ENCODE data around the gene DMD. TPM values are rescaled to one million over a fixed set of nuclear protein-coding genes. Genes with fewer than 3 reads are reported as not detected.

DMD gene
- polyA plus RNA-seq, 3 donors: 17.3 to 18.8 (median 18.0) TPM

DNA sequence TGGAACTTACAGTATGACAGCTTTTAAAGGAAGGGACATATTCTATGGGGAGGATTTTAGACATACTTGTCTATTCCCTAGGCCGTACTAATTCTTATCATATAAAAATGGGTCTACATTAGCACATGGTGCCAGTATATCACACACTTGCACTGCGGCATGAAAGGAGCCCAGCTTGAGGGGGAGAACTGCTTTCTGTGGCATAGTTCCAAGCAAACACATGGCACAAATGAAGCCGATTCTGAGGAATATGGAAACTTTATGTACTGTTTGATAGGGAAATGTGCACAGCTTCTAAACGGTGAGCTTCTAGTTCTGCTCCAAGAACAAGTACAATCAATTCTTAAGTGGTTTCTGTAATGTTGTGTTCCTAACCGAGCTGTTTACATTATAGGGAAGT lies 1463.9 kb downstream of the DMD start:
- DNase-seq (ENCODE audit: extremely low read depth in 1 of 11, low read depth in 9 of 11, low spot score in 4 of 11): no peak

- DNase-seq (ENCODE audit: extremely low read depth in 1 of 11, low read depth in 9 of 11, low spot score in 4 of 11): no peak
These were observed 1468.3 kb downstream of the DMD start for GRCh38 chrX:31743004-31743403.

DNA sequence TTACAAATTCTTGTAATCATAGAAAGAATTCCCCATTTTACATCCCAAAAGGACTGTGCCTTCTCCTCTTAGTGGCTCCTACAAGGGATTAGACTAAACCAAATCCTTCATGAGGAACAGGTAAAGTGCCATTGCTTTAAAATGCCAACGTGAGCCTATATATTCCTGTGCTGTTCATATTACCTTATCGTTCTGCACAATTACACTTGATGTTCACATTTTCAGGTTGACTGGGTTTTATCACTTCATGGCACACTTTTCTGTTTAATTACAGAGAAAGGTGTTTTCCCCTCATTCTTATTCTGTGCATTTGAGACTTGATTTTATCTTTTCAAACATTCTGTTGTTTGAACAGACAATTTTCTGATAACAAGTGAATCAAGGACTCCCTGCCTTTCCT lies 1493.9 kb downstream of the DMD start:
- DNase-seq (ENCODE audit: extremely low read depth in 1 of 11, low read depth in 9 of 11, low spot score in 4 of 11): peak in 1 of 11 donors; percentile 2

DNA sequence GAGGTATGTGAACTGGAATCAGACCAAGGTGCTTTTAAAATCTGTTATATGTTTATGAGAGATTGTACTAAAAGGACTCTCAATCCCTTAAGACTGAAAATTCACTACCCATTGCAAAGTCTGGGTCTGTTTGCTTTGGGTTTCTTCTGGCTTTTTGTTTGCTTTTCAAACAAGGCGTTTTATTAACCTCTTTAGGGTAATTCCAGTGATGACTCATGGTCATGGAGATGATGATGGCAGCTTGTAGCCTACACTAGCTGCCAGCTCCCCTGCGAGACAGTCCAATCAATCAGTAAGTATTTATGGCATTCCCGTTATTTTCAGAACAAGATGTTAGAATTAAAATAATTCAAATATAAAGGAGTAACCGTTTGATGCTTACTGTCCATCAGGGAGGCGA lies 1495.7 kb downstream of the DMD start:
- no peak for DNase-seq (ENCODE audit: extremely low read depth in 1 of 11, low read depth in 9 of 11, low spot score in 4 of 11)

DNA sequence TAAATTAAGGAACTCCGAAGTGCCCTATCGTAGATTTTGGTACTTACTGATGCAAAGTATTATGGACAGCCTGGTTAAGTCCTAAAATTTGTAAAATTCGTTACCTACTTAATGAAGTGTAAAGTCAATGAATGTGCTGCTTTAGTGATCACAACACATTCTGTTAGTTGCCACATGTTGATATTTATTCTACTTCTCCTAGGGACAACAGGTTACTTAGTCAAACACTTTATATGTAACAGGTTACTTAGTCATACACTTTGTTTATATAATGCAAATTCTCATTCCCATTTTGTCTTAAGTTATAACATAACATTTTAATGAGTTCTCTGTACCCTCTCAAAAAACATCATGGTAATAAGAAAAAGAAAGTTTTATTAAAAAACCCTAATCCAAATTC lies 1496.6 kb downstream of the DMD start:
- DNase-seq (ENCODE audit: extremely low read depth in 1 of 11, low read depth in 9 of 11, low spot score in 4 of 11): no peak

GRCh38 chrX:31713120-31713519 lies 1498.2 kb downstream of the DMD start:
- no peak for DNase-seq (ENCODE audit: extremely low read depth in 1 of 11, low read depth in 9 of 11, low spot score in 4 of 11)

GRCh38 chrX:31711166-31711565 lies 1500.2 kb downstream of the DMD start:
- DNase-seq (ENCODE audit: extremely low read depth in 1 of 11, low read depth in 9 of 11, low spot score in 4 of 11): no peak

GRCh38 chrX:31708116-31708515 lies 1503.2 kb downstream of the DMD start:
- no peak for DNase-seq (ENCODE audit: extremely low read depth in 1 of 11, low read depth in 9 of 11, low spot score in 4 of 11)

GRCh38 chrX:31706466-31706865 lies 1504.9 kb downstream of the DMD start:
- DNase-seq (ENCODE audit: extremely low read depth in 1 of 11, low read depth in 9 of 11, low spot score in 4 of 11): no peak

GRCh38 chrX:31705816-31706215 lies 1505.5 kb downstream of the DMD start:
- DNase-seq (ENCODE audit: extremely low read depth in 1 of 11, low read depth in 9 of 11, low spot score in 4 of 11): no peak

DNA sequence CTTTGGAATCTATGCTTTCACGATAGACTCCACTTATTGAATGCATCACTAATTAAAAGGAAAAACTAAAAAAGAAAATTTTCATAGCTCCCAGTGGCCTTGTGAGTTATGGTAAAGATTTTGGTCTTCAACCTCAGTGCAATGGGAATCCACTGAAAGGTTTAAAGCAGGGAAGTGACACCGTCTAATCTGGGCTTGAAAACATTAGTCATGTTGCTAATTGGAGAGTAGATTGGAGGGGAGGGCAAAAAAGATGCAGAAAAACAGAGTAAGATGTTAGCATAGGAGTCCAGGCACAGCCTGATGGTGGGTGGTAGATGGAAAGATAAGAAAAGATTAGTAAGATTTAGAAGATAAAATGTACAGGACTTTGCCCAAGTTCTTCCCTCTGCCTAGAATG lies 1506.4 kb downstream of the DMD start:
- DNase-seq (ENCODE audit: extremely low read depth in 1 of 11, low read depth in 9 of 11, low spot score in 4 of 11): no peak

DNA sequence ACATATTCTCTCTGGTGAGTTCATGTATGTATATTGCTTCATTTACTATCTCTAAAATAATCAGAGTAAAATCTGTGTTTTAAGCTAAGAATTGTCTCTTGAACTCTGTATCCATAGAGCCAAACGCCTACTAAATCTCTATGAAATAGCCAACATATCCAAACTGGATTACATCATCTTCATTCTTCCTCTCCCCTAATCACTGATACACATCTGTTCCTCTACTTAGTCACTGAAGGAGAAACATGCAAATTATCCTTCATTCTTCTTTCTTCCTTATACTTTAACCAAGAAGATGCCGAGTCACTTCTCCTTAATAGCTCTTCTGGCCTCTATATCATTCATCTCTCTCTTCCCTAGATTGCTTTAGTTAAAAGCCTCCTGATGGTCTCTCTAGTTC lies 1509.1 kb downstream of the DMD start:
- DNase-seq (ENCODE audit: extremely low read depth in 1 of 11, low read depth in 9 of 11, low spot score in 4 of 11): no peak

DNA sequence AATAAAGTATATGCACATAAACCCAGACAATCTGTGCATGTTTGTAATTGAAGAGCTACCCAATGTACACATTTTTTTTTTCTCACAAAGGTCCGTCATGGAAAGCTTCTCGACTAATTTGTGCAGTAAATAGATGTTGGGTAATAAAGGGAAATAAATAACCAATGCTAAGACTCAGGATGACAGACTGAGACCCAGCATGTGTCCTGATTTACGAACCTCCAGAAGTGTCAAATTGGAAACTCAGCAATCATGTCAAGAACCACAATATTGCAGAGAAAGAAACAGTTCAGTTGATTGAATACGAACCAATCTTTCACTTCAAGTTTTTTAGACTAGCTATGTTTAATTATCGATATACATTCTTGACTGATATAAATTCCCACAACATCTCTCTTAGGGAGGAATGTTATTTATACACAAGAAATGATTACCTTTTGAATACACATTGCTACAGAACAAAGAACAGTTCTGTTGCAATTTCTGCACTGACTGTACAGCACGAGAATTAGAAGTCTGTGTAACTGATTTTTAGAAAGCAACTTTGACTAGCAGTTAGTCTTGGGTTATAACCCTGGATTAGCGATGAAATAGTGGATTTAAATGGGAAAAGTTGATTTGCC lies 1513.9 kb downstream of the DMD start:
- DNase-seq (ENCODE audit: extremely low read depth in 1 of 11, low read depth in 9 of 11, low spot score in 4 of 11): no peak

DNA sequence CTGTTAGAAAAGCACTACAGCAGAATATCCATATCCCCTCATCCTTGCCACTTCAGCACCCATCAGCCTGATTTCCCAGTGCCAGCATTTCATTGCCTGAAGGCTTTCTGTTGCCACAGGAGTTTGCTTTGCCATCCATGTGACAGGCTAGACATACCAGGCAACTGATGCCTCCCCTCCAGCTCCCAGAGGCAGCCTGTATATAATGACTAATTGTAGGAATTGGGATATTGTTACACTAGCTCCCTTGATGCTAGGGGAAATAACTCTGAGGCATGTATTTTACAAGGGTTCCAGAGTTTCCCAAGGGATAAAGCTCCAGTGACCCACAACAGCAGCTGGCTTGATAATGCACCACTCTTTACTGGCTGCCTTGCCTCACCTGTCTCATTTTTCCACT lies 1531.5 kb downstream of the DMD start:
- peak in 1 of 11 donors; percentile 0 for DNase-seq (ENCODE audit: extremely low read depth in 1 of 11, low read depth in 9 of 11, low spot score in 4 of 11)

DNA sequence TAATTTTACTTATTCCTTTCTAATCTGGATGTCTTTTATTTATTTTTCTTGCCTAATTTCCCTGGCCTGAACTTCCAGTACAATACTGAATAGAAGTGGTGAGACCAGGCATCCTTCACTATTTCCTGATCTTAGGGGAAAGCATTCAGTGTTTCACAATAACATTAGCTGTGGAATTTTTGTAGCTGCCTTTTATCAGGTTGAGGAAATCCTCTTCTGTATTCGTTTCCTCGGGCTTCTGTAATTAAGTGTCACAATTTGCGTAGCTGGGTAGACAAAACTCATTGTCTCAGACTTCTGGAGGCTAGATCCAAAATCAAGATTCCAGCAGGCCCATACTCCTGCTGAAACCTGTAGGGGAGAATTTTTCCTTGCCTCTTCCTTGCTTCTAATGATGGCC lies 1541.1 kb downstream of the DMD start:
- no peak for DNase-seq (ENCODE audit: extremely low read depth in 1 of 11, low read depth in 9 of 11, low spot score in 4 of 11)

DNA sequence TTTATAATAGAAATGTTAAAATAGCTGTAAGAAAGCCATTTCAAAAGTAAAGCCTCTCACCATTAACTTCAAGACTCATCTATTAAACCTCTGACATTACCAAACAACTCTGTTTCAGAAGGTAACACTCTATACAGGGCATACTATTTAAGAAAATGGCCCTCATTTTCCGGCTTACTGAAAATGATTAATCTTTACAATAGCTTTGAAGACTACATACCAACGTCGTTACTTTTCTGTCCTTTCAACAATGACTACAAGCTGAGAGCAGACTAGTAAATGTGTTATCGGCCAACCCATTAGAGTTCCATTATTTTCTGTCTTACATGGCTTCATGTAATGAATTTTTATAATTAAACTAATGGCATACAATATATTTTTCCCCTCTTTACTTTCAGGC lies 1545.9 kb downstream of the DMD start:
- no peak for DNase-seq (ENCODE audit: extremely low read depth in 1 of 11, low read depth in 9 of 11, low spot score in 4 of 11)

- DNase-seq (ENCODE audit: extremely low read depth in 1 of 11, low read depth in 9 of 11, low spot score in 4 of 11): no peak
These were observed 1548.2 kb downstream of the DMD start for GRCh38 chrX:31663172-31663571.

GRCh38 chrX:31661280-31661810 lies 1550.0 kb downstream of the DMD start:
- no peak for DNase-seq (ENCODE audit: extremely low read depth in 1 of 11, low read depth in 9 of 11, low spot score in 4 of 11)

DNA sequence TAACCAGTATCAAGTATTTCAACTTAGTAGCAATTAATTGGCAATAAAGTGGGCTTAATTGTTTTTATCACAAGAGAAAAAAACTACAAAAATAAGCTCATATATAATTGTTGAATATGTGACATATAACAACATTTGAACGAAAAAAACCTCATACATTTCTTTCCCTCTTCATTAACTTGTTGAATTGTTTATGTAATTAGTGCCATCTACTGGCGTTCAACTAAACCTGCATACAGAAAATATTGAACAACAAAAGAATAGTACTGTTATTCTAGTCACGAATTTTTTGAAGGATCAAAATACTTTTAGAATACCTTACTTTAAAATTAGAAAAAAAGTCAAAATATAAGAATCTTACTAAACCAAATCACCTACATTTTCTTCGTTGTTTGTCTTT lies 1553.0 kb downstream of the DMD start:
- DNase-seq (ENCODE audit: extremely low read depth in 1 of 11, low read depth in 9 of 11, low spot score in 4 of 11): peak in 5 of 11 donors; percentile 4 to 21 (median 8)

DNA sequence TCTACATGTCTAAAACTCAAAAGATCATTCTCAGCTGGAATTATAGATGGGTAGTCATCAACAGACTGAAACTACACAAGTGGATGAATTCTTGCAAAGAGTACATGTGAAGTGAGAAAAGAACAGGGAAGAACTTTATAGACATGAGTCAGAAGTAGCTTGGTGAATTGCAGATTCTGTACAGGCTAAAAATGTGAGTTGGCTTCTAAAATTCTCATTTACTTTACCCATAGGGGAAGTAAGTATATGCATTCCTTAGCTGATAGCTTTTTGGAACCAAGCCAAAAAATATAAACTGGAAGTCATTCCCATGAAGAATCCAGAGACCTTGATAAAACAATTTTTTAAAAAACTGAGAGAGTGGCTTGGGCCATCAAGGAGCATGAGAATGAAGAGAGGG lies 1555.3 kb downstream of the DMD start:
- DNase-seq (ENCODE audit: extremely low read depth in 1 of 11, low read depth in 9 of 11, low spot score in 4 of 11): no peak

- DNase-seq (ENCODE audit: extremely low read depth in 1 of 11, low read depth in 9 of 11, low spot score in 4 of 11): no peak
These were observed 1557.9 kb downstream of the DMD start for GRCh38 chrX:31653422-31653821.
